ENCODE data around the gene TTC21A. TPM values are rescaled to one million over a fixed set of nuclear protein-coding genes. Genes with fewer than 3 reads are reported as not detected.
A peak's percentile ranks its signal among the peaks of the same experiment; 100 is the strongest.

The TTC21A gene
- total and polyA plus RNA-seq, 4 experiments from 2014 or later, result 1.1 to 3.9 (median 3.0) TPM; not detected in 1

- DNase-seq, result no peak
- ChIA-PET POLR2A (ENCODE audit: partially characterized antibody) (interaction anchor here (1.7 kb wide), 1 partner anchor 12 kb away, joined by 10 read pairs; no protein-coding TSS in a partner anchor), CTCF (ENCODE audit: partially characterized antibody) (interaction anchor here (2.9 to 24.3 kb wide), 2 partner anchors 7 to 154 kb away, joined by 10 to 471 read pairs; no protein-coding TSS in a partner anchor)
- Histone ChIP-seq H3K27ac (ENCODE audit: low read depth, low read length) (no peak overlapping the region), H3K36me3 (ENCODE audit: insufficient read depth, low read length) (no peaks in the 10 kb centered on the region), H3K27me3 (ENCODE audit: insufficient read depth, low read length) (no peaks in the 10 kb centered on the region), H3K4me3 (ENCODE audit: low read length in 2 of 2) (no peak overlapping the region), H3K9me3 (ENCODE audit: control insufficient read depth in 1 of 2, low read length in 2 of 2) (no peaks in the 10 kb centered on the region), H3K4me1 (ENCODE audit: insufficient read depth, low read length) (no peaks in the 10 kb centered on the region)
- H3K4me3 Mint-ChIP-seq, result no peak overlapping the region
- H3K27ac Mint-ChIP-seq, result peak overlapping the region in 2 of 7 donors; percentile 51
- H3K27me3 Mint-ChIP-seq, result no peaks in the 10 kb centered on the region
- intact Hi-C loops (cut with micrococcal nuclease), result no loop called here
- H3K9me3 Mint-ChIP-seq, result peaks cover 0 to 6% (median 0%) of the 10 kb centered on the region in 8 donors
- H3K4me1 Mint-ChIP-seq, result peaks cover 2 to 27% (median 5%) of the 10 kb centered on the region in 4 donors
- H3K36me3 Mint-ChIP-seq, result peaks cover 3 to 11% of the 10 kb centered on the region in 2 donors
Observed at GRCh38 chr3:39135170-39135805, 27.8 kb downstream of the TTC21A start.

DNA sequence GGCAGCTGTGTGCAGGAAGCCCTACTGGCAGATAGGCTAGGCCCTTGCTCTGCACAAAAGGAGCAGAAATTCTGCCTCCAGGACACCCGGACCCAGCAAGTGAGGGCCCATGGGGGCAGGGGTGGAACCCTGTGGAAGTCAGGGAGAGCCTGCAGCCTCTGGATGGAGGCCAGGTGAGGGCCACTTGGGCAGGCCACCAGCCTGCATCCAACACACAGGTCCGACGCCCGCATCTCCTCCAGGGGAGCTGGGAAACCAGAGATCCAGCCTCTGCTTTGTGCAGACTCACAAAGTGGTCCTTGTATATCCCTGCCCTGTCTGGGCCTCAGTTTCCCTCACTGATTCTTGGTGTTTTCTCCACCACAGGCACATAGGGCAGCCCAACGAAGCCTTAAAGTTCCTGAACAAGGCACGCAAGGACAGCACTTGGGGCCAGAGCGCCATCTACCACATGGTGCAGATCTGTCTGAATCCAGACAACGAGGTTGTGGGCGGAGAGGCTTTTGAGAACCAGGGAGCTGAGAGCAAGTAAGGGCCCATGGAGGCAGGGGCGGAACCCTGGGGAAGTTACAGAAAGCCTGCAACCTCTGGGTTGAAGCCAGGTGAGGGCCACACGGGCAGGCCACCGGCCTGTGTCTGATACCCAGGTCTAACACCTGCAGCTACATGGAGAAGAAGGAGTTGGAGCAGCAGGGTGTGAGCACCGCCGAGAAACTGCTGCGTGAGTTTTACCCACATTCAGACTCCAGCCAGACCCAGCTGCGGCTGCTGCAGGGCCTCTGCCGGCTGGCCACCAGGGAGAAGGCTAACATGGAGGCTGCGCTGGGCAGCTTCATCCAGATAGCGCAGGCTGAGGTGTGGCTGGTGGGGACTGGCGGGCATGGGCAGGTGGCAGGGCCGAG, 29.3 kb downstream of the TTC21A start:
- Histone ChIP-seq H3K36me3 (ENCODE audit: insufficient read depth, low read length) (peaks cover 2% of the 10 kb centered on the region), H3K4me1 (ENCODE audit: insufficient read depth, low read length) (peaks cover 3% of the 10 kb centered on the region), H3K27ac (ENCODE audit: low read depth, low read length) (no peak overlapping the region), H3K4me3 (ENCODE audit: low read length in 2 of 2) (no peak overlapping the region), H3K9me3 (ENCODE audit: control insufficient read depth in 1 of 2, low read length in 2 of 2) (no peaks in the 10 kb centered on the region), H3K27me3 (ENCODE audit: insufficient read depth, low read length) (no peaks in the 10 kb centered on the region)
- ChIA-PET POLR2A (ENCODE audit: partially characterized antibody) (interaction anchor here (1.0 to 1.7 kb wide), 4 partner anchors 10 to 31 kb away, joined by 3 to 10 read pairs (median 4); partner anchors contain the start of genes GORASP1 and TTC21A), CTCF (ENCODE audit: partially characterized antibody) (interaction anchor here (1.4 to 24.3 kb wide), 3 partner anchors 9 to 152 kb away, joined by 3 to 471 read pairs (median 10); no protein-coding TSS in a partner anchor)
- Mint-ChIP-seq H3K36me3 (peaks cover 3 to 24% of the 10 kb centered on the region in 2 donors), H3K27me3 (no peaks in the 10 kb centered on the region), H3K27ac (peak overlapping the region in 2 of 7 donors; percentile 25 to 97), H3K4me3 (no peak overlapping the region), H3K9me3 (peaks cover 0 to 9% (median 0%) of the 10 kb centered on the region in 8 donors), H3K4me1 (peaks cover 0 to 30% (median 5%) of the 10 kb centered on the region in 4 donors)
- intact Hi-C loops (cut with micrococcal nuclease), result no loop called here
- no peak for DNase-seq

GRCh38 chr3:39137435-39137936, 30.0 kb downstream of the TTC21A start:
- peaks cover under 1 to 36% (median 7%) of the 10 kb centered on the region in 4 donors for H3K4me1 Mint-ChIP-seq
- no peaks in the 10 kb centered on the region for H3K27me3 Mint-ChIP-seq
- intact Hi-C loops (cut with micrococcal nuclease), result no loop called here
- peak overlapping the region in 5 of 7 donors; percentile 34 to 97 (median 60) for H3K27ac Mint-ChIP-seq
- no peak for DNase-seq
- H3K36me3 ChIP-seq (ENCODE audit: insufficient read depth, low read length), result peaks cover 9% of the 10 kb centered on the region
- H3K4me3 Mint-ChIP-seq, result peak overlapping the region in 1 of 8 donors; percentile 7
- H3K9me3 Mint-ChIP-seq, result peaks cover 0 to 7% (median 0%) of the 10 kb centered on the region in 8 donors
- H3K9me3 ChIP-seq (ENCODE audit: control insufficient read depth in 1 of 2, low read length in 2 of 2), result no peaks in the 10 kb centered on the region
- peaks cover 7 to 31% of the 10 kb centered on the region in 2 donors for H3K36me3 Mint-ChIP-seq
- H3K4me3 ChIP-seq (ENCODE audit: low read length in 2 of 2), result no peak overlapping the region
- ChIA-PET CTCF (ENCODE audit: partially characterized antibody) (interaction anchor here (1.4 to 2.9 kb wide), 2 partner anchors 10 to 151 kb away, joined by 3 to 10 read pairs; no protein-coding TSS in a partner anchor), POLR2A (ENCODE audit: partially characterized antibody) (interaction anchor here (1.2 to 1.6 kb wide), 2 partner anchors 30 to 32 kb away, joined by 3 to 5 read pairs; partner anchors contain the start of genes GORASP1 and TTC21A)
- H3K27ac ChIP-seq (ENCODE audit: low read depth, low read length), result no peak overlapping the region
- no peaks in the 10 kb centered on the region for H3K27me3 ChIP-seq (ENCODE audit: insufficient read depth, low read length)
- H3K4me1 ChIP-seq (ENCODE audit: insufficient read depth, low read length), result peaks cover 3% of the 10 kb centered on the region

- Histone ChIP-seq H3K27ac (ENCODE audit: low read depth, low read length) (no peak overlapping the region), H3K36me3 (ENCODE audit: insufficient read depth, low read length) (peaks cover 16% of the 10 kb centered on the region), H3K27me3 (ENCODE audit: insufficient read depth, low read length) (no peaks in the 10 kb centered on the region), H3K4me3 (ENCODE audit: low read length in 2 of 2) (no peak overlapping the region), H3K9me3 (ENCODE audit: control insufficient read depth in 1 of 2, low read length in 2 of 2) (no peaks in the 10 kb centered on the region), H3K4me1 (ENCODE audit: insufficient read depth, low read length) (peaks cover 3% of the 10 kb centered on the region)
- Mint-ChIP-seq H3K9me3 (peaks cover 0 to 7% (median 0%) of the 10 kb centered on the region in 8 donors), H3K27ac (peak overlapping the region in 6 of 7 donors; percentile 29 to 97 (median 68)), H3K4me1 (peaks cover 2 to 43% (median 10%) of the 10 kb centered on the region in 4 donors), H3K4me3 (peak overlapping the region in 1 of 8 donors; percentile 7), H3K36me3 (peaks cover 13 to 37% of the 10 kb centered on the region in 2 donors), H3K27me3 (no peaks in the 10 kb centered on the region)
- POLR2A ChIA-PET (ENCODE audit: partially characterized antibody), result interaction anchor here (1.6 kb wide), 1 partner anchor 30 kb away, joined by 5 read pairs; the partner anchor contains the start of genes GORASP1 and TTC21A
- peak in 1 of 5 donors; percentile 50 for DNase-seq
- CTCF ChIA-PET (ENCODE audit: partially characterized antibody), result interaction anchor here (0.6 to 2.9 kb wide), 3 partner anchors 10 to 153 kb away, joined by 3 to 10 read pairs (median 3); no protein-coding TSS in a partner anchor
- intact Hi-C loops (cut with micrococcal nuclease), result no loop called here
Observed at GRCh38 chr3:39137991-39138803, 30.7 kb downstream of the TTC21A start.

- POLR2A ChIA-PET (ENCODE audit: partially characterized antibody), result interaction anchor here (1.6 kb wide), 1 partner anchor 31 kb away, joined by 5 read pairs; the partner anchor contains the start of genes GORASP1 and TTC21A
Observed at GRCh38 chr3:39138804-39139415, 31.4 kb downstream of the TTC21A start.

GRCh38 chr3:39139442-39139841, 32.0 kb downstream of the TTC21A start:
- no peak overlapping the region for H3K27ac ChIP-seq (ENCODE audit: low read depth, low read length)
- H3K4me3 ChIP-seq (ENCODE audit: low read length in 2 of 2), result no peak overlapping the region
- no peak for DNase-seq
- H3K27me3 ChIP-seq (ENCODE audit: insufficient read depth, low read length), result no peaks in the 10 kb centered on the region
- ChIA-PET POLR2A (ENCODE audit: partially characterized antibody) (no interaction called here), CTCF (ENCODE audit: partially characterized antibody) (no interaction called here)
- intact Hi-C loops (cut with micrococcal nuclease), result no loop called here
- H3K9me3 ChIP-seq (ENCODE audit: control insufficient read depth in 1 of 2, low read length in 2 of 2), result no peaks in the 10 kb centered on the region
- H3K27ac Mint-ChIP-seq, result peak overlapping the region in 5 of 7 donors; percentile 29 to 97 (median 46)
- H3K36me3 Mint-ChIP-seq, result peaks cover 22 to 49% of the 10 kb centered on the region in 2 donors
- H3K9me3 Mint-ChIP-seq, result peaks cover 0 to 8% (median 0%) of the 10 kb centered on the region in 8 donors
- H3K4me1 Mint-ChIP-seq, result peaks cover 2 to 51% (median 10%) of the 10 kb centered on the region in 4 donors
- H3K36me3 ChIP-seq (ENCODE audit: insufficient read depth, low read length), result peaks cover 29% of the 10 kb centered on the region
- no peak overlapping the region for H3K4me3 Mint-ChIP-seq
- H3K4me1 ChIP-seq (ENCODE audit: insufficient read depth, low read length), result peaks cover 3% of the 10 kb centered on the region
- no peaks in the 10 kb centered on the region for H3K27me3 Mint-ChIP-seq

More at GRCh38 chr3:39138804-39139415, 31.4 kb downstream of the TTC21A start:
- H3K9me3 ChIP-seq (ENCODE audit: control insufficient read depth in 1 of 2, low read length in 2 of 2), result no peaks in the 10 kb centered on the region
- intact Hi-C loops (cut with micrococcal nuclease), result no loop called here
- Mint-ChIP-seq H3K4me1 (peaks cover 2 to 47% (median 10%) of the 10 kb centered on the region in 4 donors), H3K4me3 (no peak overlapping the region), H3K9me3 (peaks cover 0 to 7% (median 0%) of the 10 kb centered on the region in 8 donors), H3K27ac (peak overlapping the region in 6 of 7 donors; percentile 42 to 97 (median 74)), H3K27me3 (no peaks in the 10 kb centered on the region), H3K36me3 (peaks cover 17 to 44% of the 10 kb centered on the region in 2 donors)
- no peak for DNase-seq
- no peaks in the 10 kb centered on the region for H3K27me3 ChIP-seq (ENCODE audit: insufficient read depth, low read length)
- CTCF ChIA-PET (ENCODE audit: partially characterized antibody), result no interaction called here
- peaks cover 23% of the 10 kb centered on the region for H3K36me3 ChIP-seq (ENCODE audit: insufficient read depth, low read length)
- H3K4me3 ChIP-seq (ENCODE audit: low read length in 2 of 2), result no peak overlapping the region
- H3K4me1 ChIP-seq (ENCODE audit: insufficient read depth, low read length), result peaks cover 3% of the 10 kb centered on the region
- H3K27ac ChIP-seq (ENCODE audit: low read depth, low read length), result no peak overlapping the region
